GM13976 (cell line): ENCODE measurements around the gene XDH.

Source experiments
- DNase-seq: peaks from one replicate; pipeline ENCODE4 v3.0.0; 2012; ENCODE audit warnings: low spot score
- in situ Hi-C: fragments of 300-500 bp; cut with MboI; formaldehyde crosslinking; loops from one replicate; pipeline ENCODE4 v1.12.0; 2022; ENCODE audit warnings: low sequenced_read_pairs, mixed read lengths, inconsistent platforms; ENCODE audit not compliant: unreplicated experiment
- TF ChIP-seq, protein P1 (sequence below): IDR thresholded peaks from 2 replicates; pipeline ENCODE4 v1.5.1; 2012; ENCODE audit warnings: borderline replicate concordance, mild to moderate bottlenecking; ENCODE audit not compliant: insufficient read depth; ENCODE audit errors: extremely low read depth, missing control alignments, control extremely low read depth

Gene XDH

DNA sequence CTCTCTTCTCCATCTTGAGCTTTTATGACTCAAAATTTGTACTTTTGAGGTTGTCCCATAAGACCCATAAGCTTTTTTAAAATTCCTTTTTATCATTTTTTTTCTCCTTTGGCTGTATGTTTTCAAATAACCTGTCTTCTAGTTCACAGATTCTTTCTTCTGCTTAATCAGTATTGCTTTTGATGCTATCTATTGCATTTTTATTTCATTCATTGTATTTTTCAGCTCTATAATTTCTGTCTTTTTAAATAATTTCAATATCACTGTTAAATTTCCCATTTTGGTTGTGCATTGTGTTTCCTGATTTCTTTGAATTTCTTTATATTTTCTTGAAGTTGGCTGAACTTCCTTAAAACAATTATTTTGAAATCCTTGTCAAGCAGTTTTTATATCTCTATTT lies 4.8 kb upstream of the XDH start:
- in situ Hi-C loops = no loop called here
- DNase-seq = no peak
- TF ChIP-seq, protein P1, sequence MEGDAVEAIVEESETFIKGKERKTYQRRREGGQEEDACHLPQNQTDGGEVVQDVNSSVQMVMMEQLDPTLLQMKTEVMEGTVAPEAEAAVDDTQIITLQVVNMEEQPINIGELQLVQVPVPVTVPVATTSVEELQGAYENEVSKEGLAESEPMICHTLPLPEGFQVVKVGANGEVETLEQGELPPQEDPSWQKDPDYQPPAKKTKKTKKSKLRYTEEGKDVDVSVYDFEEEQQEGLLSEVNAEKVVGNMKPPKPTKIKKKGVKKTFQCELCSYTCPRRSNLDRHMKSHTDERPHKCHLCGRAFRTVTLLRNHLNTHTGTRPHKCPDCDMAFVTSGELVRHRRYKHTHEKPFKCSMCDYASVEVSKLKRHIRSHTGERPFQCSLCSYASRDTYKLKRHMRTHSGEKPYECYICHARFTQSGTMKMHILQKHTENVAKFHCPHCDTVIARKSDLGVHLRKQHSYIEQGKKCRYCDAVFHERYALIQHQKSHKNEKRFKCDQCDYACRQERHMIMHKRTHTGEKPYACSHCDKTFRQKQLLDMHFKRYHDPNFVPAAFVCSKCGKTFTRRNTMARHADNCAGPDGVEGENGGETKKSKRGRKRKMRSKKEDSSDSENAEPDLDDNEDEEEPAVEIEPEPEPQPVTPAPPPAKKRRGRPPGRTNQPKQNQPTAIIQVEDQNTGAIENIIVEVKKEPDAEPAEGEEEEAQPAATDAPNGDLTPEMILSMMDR = no peak

DNA sequence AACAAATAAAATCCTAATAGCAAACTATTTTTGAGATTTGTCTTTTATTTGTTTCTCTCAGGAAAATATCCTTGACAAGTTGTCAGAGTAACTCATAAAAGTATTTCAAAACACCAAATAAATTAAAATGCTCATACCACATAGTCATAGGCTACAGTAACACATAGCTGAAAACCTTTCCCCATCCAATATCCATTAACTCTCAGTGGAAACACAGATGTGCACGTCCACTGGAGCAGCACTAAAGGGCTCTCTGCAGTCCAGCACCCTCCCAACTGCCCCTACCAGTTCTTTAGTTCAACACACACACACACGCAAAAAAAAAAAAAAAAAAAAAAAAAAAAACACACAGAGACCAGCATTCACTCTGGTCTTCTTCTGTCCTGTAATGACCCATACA lies 879 bp upstream of the XDH start:
- TF ChIP-seq, protein P1 = no peak
- in situ Hi-C loops = no loop called here
- no peak for DNase-seq

DNA sequence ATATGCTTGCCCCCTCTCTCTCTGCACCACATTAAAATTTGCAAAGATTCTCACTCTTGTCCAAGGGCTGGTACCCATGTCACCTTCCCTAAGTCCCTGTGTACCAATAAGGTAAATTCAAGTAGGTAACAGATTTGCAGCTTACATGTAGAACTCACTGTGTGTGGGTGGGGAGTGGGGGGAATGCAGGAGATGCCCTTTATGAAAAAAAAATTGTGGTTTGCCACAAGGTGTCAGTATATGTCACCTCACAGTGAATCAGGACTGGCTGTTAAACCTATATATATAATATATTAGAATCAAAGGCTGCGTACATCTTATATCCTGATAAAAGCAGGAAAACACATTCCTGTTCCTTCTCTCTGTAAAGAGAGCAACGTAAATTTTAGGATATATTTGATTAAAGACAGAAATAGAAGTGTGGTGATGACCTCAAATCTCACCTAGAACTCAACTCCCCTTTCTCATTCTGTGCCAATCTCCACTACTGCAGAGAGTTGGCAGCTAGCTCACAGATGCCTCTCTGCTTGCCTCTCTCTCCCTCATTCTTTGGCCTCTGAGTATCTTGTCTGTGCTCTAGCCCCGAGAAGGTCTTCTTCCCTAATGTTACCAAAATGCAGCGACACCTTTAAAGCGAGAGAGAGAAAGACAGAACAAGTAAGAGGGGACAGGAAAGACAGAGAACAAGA lies 536 bp downstream of the XDH start:
- TF ChIP-seq, protein P1 = no peak
- DNase-seq = no peak
- in situ Hi-C loops = no loop called here

DNA sequence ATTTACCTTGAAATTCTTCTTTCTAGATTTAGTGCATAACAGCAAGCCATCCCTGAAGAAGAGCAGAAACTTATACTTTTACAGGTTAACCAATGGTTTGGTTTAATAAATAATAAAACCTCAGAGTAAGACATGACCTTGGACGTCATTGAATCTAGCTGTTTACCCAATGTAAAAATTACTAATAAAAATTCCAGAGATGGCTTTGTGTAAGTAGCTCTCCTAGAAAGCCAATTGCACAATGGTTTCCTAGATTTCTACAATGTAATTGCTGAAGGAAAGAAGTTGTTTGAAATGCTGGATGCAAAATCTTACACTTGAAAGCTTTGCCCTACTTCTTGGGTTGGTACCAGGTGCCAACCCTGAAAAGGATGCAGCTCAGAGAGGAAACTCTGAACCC lies 1.5 kb downstream of the XDH start:
- TF ChIP-seq, protein P1 = no peak
- in situ Hi-C loops = no loop called here
- DNase-seq = no peak

DNA sequence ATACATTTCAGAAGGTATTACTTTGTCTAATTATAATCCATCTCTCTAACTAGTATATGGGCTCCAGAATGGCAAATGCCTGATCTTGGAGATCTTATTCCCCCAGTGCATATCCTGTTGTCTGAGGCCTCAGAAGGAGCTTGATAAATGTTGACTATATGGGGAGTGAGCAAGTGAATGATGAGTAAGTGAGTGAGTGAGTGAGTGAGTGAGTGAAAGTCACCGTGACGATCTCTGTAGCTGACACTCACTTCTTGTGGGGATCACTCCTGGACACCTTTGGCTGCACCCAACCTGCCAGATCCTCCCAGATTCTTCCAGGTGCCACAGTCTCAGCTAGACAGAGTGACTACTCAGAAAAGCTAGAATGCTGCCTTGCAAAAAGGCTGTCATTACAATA lies 2.8 kb downstream of the XDH start:
- no peak for DNase-seq
- in situ Hi-C loops = no loop called here
- TF ChIP-seq, protein P1 = no peak

DNA sequence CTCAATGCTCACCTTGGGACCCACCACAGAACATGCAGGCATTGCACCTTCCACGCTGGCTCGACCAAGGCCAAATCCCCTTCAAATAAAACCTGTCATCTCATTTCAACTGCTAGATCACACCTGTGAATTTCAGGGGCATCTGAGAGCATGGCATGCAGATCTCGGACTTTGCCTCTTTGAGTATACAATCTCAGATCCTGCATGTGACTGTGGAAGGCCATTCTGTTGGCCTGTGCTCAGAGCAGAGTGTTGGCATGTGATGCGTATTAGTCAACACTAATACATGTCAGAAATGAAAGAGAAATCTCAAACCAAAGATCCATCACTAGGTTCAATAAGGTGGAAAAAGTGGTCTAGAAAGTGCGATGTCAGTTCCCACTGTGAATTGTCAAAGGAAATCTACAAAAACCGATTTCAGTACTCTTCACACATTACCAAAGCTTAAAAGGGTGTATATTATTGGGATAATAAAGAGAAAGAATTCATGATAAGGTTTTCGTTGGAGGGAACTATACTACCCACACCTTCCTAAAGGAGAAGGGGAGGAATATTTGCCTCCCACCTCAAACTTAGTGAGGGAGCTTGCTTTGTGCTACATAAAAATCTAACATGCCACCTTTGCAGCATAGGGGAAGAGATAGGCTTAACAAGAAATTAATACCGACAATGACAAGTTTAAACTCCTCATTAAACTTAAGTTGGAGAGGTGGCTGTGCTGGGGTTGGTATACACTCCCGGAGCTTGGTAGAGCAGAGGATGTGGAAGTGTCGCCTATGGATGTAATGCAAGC lies 7.8 kb downstream of the XDH start:
- in situ Hi-C loops = no loop called here
- no peak for DNase-seq
- TF ChIP-seq, protein P1 = no peak
